HG03103 (cell line): Measurements from ENCODE around the gene AP2A2.

Experiments
- ATAC-seq: cut with Tn5 transposase; IDR thresholded peaks from one replicate; pipeline ENCODE4 v1.9.1; 2021; ENCODE audit warnings: low read depth; ENCODE audit not compliant: unreplicated experiment

Gene AP2A2

DNA sequence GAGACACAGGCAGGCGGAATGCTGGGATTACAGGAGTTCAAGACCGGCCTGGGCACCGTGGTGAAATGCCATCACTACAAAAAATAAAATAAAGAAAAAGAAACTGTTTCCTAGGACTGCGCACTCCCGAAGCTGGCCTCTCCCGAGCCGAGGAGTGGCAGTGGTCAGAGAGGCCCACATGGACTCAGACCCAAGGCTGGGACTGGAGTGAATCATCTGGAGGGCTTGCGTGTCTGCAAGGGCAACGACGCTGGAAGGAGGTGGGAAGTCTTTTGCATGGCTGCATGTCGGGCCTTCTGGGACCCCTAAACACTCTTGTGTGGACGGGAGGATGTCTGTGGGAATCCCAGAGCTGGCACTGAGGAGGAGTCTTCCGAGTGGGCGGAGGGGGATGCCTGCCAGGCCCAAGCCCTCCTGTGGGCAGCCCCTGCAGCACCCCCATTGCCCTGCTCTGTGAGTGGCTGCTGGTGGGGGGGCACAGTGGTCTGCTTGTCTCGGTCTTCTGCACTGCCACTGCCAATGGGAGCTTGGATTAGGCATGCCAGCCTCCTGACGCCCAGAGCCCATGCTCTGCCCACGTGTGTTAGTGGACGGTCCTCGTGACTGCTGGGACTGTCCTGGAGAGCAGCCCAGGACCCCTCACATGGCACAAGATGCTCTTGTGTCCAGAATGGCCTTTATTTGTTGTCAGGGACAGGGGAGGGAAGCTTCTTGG is 1.8 kb upstream of the AP2A2 start:
- ATAC-seq = no peak

DNA sequence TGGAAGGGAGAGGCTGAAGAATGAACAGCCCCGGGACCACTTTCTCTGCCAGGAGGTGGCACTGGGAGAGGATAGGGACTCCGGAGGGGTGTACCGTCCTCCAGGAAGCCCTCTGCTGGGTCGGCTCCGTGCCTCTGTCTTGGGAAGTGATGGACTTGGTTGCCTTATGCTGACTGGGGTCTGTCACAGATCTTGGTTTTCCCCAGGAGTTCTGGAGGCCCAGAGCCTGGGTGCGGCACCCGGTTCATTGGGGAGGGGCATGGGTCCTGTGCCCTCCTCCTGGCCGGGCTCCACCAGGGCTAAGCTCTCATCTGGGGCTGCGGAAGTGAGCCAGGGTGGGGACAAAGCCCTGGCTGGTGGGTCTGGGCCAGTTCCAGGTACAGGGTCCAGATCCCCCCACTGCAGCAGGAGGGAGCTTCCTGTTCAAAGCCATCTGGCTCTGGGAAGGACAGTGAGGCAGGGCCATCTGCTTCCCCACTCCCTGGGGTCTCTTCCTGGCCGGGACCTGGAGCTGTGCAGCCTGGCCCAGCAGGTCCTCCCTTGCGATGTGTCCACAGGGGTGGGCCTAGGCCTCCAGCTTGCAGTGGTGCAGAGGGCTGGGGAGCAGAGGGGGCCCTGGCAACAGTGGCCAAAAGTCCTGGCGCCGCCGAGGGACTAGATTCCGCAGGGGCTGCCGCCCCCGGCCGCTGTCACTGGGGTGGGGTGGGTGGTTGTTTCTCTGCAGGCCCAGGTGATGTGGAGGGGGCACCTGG is 1.1 kb upstream of the AP2A2 start:
- no peak for ATAC-seq

DNA sequence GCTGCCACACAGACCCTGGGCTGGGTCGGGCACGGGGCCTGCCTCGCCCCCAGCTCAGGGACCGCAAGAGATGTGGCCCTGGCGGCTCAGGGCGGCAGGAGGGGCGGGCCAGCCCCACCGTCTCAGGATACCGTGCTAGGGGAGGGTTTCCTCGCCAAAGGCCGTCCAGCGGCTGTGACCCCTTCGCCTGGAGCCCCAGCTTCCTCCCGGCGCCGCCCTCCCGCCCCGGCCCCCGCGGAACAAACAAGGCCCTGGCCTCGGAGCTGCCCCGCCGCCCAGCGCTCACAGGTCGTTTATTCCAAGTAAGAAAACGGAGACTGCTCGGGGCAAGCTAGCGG is 543 bp upstream of the AP2A2 start:
- no peak for ATAC-seq

DNA sequence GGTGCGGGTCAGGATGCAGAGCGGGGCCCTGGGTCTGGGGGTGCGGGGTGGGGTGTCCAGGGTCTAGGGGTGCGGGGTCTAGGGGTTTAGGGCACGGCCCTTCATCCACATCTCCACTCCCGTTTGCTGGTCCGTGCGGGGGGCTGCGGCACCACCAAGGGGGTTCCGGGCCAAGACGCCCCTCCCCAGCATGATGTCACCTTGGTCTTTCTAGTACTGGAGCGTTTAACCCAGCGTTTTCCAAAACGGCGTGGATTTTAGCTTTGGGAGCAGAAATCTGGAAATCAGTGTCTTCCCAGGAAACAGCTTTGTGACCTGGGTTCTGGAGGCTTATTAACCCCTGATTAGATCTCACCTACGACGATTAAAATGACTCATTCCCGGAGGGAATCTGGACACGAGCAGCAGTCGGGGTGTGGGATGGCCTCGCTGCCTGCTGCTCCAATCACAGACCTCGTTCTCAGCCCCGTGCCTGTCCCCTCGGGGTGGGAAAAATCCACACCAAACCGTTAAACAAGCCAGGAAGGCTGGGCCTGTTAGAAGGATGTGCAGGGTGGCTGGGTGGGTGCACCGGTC is 759 bp downstream of the AP2A2 start:
- no peak for ATAC-seq

DNA sequence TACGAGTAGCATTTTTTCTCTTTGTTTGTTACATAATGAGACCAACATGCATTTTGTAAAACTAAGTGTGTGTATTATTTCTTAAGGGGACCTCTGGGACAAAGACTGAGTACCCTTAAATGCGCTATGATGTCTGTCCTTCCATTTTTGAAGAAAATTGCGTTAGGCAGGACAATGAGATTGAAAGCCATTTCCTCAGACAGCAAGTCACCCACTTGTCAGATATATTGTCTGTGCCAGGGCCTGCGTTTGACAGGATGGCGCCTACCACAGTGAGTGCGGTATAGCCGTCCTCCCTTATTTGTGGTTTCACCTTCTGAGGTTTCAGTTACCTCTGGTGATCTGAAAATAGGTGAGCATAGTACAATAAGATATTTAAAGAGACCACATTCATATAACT is 2.2 kb downstream of the AP2A2 start:
- ATAC-seq = no peak

DNA sequence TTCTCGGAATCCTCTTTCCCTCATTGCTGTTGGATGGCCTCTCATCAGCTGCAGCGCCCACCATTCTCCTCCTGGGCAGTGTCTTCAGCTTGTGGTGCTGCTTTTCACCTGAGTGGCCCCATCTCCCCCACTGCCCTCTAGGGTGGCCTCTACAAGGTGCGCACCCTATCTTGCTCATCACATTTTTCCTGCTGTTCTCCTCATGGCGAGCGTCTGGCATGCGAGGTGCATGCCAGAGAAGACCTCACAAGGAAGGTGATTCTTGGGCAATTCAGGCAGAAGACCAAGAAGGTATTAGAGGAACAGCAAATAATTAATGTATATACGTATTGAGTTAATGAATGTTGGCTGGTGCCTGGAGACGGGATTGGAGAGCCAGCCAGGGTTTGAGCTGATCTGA is 3.1 kb downstream of the AP2A2 start:
- ATAC-seq = no peak

DNA sequence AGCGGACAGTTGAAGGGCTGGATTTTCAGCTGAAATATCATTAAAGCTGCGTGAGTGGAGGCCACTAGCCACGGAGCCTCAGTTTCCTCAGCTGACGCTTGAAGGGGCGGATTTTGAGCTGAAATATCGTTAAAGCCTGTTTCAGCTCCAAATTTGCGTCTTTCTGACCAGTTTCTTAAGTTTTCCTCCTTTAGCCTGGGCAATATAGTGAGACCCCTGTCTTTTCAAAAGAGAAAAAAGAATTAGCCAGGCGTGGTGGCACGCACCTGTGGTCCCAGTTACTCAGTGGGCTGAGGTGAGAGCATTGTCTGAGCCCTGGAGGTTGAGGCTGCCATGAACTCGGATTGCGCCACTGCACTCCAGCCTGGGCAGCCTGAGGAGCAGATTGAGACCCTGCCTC is 3.7 kb downstream of the AP2A2 start:
- ATAC-seq = no peak

DNA sequence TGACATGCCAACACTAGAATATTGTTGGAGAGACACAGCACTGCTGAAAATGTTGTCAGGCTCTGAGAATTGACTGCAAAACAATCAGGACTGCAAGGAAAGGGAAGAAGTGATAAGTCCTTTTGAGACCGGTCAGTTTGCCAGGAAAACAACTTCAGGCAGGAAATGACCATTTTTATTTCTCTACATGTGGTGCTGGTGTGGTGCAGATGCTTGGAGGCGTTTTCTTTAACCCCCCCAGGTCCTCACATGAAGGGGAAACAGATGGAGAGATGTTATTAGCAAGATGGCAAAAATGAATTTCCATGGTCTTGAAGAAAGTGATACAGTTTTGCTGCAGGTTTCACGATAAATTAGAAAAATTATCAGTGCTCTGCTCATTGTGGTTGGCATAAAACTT is 5.7 kb downstream of the AP2A2 start:
- no peak for ATAC-seq

DNA sequence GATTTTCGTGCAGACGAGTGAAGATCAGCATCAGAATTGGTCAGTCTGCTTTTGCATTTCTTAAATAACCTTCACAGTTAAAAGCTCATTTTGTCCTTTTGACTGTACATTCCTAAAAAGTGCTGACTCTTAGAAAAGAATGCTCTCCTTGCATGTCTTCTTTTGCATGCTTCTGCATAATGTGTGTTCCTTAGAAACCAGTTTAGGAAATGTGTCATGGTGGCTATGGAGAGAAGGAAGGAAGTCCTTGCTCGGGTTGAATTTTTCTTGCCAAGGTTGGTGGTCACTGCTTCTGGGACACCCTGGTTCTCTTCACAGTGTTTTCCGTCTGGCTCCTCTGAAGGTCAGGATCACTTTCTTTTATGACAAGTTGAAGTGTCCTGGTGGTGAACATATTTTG is 6.8 kb downstream of the AP2A2 start:
- ATAC-seq = no peak

DNA sequence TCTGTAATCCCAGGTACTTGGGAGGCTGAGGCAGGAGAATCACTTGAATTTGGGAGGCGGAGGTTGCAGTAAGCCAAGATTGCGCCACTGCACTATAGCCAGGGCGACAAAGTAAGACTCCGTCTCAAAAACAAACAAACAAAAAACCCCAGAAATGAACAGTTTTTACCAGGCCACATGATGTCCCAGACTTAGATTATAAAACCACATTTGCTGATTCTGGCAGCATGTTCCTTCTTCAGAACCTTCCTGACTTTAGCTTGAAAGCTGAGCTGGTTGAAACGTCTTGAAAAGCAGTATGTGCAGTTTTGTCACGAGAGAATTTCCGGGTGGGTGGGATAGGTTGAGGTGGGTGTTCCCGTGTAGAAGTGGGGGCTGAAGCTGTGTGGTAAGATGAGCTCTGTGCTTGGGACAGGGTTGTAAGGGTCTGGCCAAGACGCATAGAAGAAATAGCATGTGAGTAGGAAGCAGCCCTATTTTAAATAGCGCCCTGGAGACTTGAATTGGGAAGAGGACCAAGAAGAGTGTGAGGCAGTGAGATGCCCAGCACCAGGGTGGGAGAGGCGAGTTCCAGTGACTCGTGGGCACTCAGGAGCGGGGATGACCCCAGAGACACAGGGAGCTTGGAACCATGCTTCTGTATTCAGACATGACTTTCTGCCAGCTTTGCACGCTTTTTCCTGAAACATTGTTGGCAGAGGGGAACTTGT is 7.6 kb downstream of the AP2A2 start:
- no peak for ATAC-seq

DNA sequence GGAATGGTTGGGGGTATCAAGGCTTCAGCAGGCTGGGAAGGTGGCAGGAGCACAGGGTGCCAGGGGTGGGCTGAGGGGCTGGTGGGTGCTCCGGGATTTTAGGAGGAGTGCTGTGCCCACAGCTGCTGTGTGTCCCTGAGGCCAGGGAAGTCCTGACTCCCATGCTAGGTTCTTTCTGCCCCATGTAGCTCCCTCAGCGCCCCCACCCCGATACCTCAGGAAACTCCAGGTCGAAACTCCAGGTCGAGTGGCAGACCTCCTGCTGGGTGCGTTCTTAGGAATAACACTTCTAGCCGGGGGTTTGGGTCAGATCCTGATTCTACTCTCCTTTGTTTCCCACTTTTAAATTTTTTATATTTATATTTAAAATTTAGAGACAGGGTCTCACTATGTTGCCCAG is 8.3 kb downstream of the AP2A2 start:
- ATAC-seq = no peak

DNA sequence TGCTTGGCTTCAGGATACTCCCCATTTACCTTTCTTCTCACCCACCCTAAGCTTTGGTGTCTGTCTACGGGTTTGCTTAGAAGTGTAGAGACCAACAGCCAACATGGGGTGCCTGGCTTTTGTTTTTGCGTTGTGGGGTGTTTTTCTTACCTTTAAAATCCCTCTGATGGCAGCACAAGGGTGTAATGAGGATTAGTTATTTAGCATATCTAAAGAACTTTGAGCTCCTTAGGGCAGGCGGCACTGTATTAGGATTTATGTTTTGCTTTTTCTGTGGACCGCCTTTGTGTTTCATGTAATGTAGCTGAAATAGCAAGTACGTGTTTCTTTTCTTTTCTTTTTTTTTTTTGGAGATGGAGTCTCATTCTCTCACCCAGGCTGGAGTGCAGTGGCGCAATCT is 8.9 kb downstream of the AP2A2 start:
- no peak for ATAC-seq

DNA sequence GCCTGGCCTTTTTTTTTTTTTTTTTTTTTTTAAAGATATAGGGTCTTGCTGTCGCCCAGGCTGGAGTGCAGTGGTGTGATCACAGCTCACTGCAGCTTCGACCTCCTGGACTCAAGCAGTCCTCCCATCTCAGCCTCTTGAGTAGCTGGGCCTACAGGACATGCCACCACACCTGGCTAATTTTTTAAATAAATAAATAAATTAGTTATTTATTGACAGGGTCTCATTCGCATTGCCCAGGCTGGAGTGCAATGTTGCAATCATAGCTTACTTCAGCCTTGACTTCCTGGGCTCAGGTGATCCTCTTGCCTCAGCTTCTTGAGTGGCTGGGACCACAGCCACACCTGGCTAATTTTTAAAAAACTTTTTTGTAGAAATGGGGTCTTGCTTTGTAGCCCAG is 10.5 kb downstream of the AP2A2 start:
- no peak for ATAC-seq

DNA sequence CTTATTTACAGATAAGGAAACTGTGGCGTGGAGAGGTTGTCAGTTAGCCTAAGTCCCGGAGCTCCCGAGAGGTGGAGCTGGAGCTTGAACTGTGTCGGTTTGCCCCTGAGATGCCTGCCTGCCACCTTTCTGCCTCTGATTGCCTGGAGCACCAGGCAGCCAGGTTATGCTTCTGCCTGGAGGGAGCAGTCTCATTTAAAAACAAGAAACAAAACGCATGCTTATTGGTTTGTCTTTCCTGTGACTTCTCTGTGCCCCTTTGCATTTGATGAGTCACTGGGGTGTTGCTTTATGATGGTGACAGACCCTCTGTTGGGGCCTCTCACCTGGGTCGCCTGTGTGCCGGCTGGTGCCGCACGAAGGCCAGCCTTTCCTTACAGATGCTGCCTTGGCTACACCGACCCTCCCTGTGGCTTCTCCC is 12.2 kb downstream of the AP2A2 start:
- ATAC-seq = no peak

DNA sequence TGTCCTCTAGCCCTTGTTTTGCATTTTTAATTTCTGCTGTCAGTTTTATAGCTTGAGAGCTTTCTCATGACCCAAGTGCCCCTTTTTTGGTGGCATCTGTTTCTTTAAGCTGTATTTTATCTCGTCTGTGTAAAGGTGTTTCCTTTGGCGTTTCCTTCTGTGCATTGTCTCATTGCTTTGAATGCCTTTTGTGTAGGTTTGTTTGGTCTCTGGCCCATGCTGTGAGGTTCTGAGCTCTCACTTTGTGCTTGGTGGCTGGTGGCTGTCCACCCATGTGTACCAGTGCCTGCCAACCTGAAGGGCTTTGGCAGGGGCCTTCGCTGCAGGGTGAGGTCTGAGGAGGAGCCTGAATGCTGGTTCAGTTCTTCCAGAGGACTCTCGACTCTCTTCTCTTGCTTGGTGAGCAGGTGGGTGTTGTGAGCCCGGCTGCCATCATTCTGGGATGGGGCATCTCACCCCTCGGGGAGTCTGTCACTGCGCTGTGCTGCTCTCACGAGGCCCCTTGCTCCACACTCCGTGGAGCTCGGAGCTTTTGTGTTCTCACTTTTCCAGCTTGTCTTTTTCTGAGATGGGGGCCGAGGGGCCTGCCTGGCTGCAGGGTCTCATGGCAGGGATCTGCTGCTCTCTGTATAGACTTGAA is 14.9 kb downstream of the AP2A2 start:
- ATAC-seq = no peak

DNA sequence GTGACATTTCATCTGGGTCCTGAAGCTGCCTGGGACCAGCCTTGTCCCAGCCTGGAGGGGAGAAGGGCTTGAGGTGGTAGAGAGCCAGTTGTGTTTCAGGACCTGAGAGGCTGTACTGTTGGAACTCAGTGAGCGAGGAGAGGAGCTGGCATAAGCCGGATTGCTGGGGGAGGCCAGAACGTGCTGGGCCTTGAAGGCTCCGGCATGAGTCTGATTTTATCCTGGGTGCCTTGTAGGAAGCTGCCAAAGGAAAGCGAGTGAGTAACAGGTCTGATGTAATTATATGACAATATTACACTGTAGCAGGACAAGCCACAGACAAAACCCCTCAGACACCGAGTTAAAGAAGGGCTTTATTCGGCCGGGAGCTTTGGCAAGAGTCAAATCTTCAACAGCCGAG is 17.2 kb downstream of the AP2A2 start:
- no peak for ATAC-seq

DNA sequence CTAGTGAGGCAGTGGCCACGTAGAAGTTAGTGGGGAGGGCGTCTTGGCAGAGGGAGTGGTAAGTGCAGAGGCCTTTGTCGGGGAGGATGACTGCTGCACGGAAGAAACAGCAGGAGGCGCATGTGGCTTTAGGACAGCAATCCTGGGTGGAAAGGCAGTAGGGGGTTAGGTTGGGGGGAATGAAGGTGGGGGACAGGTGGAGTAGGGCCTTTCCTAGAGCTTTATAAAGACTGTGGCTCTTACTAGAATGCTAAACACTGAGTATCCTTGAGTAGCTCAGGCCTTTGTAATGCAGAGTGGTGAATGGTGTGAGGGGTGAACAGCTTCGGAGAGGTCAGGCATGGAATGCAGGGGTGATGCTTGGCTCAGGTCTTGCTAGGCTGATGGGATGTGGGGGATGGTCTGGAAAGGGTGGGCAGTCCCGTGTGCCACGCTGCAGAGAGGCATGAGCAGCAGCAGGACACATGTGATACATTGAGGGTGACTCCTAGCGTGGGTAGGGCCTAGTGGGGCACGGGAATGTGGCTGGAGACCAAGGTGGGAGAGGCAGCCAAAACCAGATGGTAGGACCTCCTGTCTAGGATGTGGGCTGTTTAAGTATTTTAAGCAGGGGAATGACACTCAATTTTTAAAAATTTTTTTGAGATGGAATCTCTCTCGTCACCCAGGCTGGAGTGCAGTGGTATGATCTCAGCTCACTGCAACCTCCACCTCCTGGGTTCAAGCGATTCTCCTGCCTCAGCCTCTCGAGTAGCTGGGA is 19.2 kb downstream of the AP2A2 start:
- no peak for ATAC-seq

DNA sequence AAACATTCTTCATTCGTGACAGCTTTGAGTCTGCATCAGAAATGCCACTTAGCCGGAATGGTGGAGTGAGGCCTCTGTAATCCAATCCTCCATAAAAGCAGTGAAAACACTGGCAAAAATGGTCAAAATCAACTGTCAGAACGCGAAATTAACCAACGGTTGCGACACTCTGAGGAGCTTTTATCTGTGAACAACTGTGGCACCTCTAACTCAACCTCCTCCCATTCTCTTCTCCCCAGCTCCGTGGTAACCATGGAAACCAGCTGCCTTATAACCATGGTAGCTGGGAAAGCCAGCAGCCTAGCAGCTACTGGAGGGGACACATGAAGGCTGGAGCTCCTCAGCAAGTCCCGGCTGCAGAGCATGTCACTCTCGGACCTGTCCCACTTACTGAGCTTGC is 20.3 kb downstream of the AP2A2 start:
- no peak for ATAC-seq

DNA sequence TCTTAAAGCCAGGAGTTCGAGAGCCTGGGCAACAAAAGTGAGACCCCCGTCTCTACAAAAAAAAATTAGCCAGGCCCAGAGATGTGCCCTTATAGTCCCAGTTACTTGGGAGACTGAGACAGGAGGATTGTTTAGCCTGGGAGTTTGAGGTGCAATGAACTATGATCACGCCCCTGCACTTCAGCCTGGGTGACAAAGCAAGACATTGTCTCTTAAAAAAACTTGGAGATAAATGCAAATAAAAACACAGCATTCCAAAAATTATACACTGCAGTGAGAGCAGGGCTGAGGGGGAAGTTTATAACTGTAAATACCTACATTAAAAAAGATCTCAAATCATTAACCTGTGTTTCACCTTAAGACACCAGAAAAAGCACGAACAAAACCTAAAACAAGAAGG is 22.1 kb downstream of the AP2A2 start:
- ATAC-seq = no peak

DNA sequence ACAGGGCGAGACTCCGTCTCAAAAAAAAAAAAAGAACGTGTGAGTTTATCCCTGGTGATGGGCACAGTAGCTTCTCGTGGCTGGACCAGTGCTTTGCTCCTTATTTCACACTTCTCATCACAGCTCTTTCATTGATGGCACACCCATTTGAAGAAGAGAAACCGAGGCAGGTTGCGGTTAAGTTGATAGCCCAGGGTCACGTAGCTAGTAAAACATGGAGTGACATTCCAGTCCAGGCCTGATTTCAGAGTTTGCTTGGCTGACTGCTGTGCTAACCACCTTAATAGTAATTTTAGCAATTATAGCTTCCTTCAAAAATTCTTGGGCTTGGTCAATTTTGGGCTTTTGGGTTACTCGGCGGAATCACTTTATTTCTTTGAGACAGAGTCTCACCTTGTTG is 25.8 kb downstream of the AP2A2 start:
- ATAC-seq = no peak
